ENCODE measurements around the gene KCTD10.

The KCTD10 gene

GRCh38 chr12:109462868-109463692, 14.0 kb downstream of the KCTD10 start:
- peak overlapping the region; percentile 31 for H3K4me2 ChIP-seq (ENCODE audit: low read length)

GRCh38 chr12:109461846-109462756, 15.0 kb downstream of the KCTD10 start:
- H3K36me3 ChIP-seq (replicated peaks; ENCODE audit: low read depth, low read length): peaks cover 20% of the 10 kb centered on the region
- H3K27me3 ChIP-seq (ENCODE audit: low read depth, low read length): no peaks in the 10 kb centered on the region
- peaks cover 9% of the 10 kb centered on the region for H3K4me1 ChIP-seq (ENCODE audit: low read length)
- no peak overlapping the region for H3K4me2 ChIP-seq (ENCODE audit: low read length)
- no peak overlapping the region for H3K27ac ChIP-seq (ENCODE audit: low read length)
- H3K9me3 ChIP-seq (ENCODE audit: insufficient read depth, low read length): no peaks in the 10 kb centered on the region
- H4K20me1 ChIP-seq (ENCODE audit: insufficient read depth, low read length): peaks cover 24% of the 10 kb centered on the region
- no peak overlapping the region for H2AFZ ChIP-seq (ENCODE audit: low read depth, low read length)
- TF ChIP-seq CTCF (IDR thresholded peaks at IDR 0.05; ENCODE audit: low read depth, low read length) (no peak), EZH2phosphoT487 (IDR thresholded peaks at IDR 0.05; ENCODE audit: low read depth) (no peak)
- H3K4me3 ChIP-seq (ENCODE audit: low read length): no peak overlapping the region
- H3K9ac ChIP-seq (ENCODE audit: low read length): no peak overlapping the region
- H3K79me2 ChIP-seq (ENCODE audit: low read length): peaks cover 47% of the 10 kb centered on the region

More at GRCh38 chr12:109462868-109463692, 14.0 kb downstream of the KCTD10 start:
- Histone ChIP-seq H4K20me1 (ENCODE audit: insufficient read depth, low read length) (peaks cover 24% of the 10 kb centered on the region), H3K27me3 (ENCODE audit: low read depth, low read length) (no peaks in the 10 kb centered on the region), H3K79me2 (ENCODE audit: low read length) (peaks cover 47% of the 10 kb centered on the region), H3K4me1 (ENCODE audit: low read length) (peaks cover 9% of the 10 kb centered on the region), H3K36me3 (replicated peaks; ENCODE audit: low read depth, low read length) (peaks cover 13% of the 10 kb centered on the region), H3K4me3 (ENCODE audit: low read length) (no peak overlapping the region), H2AFZ (ENCODE audit: low read depth, low read length) (no peak overlapping the region), H3K9ac (ENCODE audit: low read length) (no peak overlapping the region), H3K9me3 (ENCODE audit: insufficient read depth, low read length) (no peaks in the 10 kb centered on the region), H3K27ac (ENCODE audit: low read length) (no peak overlapping the region)
- TF ChIP-seq EZH2phosphoT487 (IDR thresholded peaks at IDR 0.05; ENCODE audit: low read depth) (no peak), CTCF (IDR thresholded peaks at IDR 0.05; ENCODE audit: low read depth, low read length) (no peak)

GRCh38 chr12:109461049-109461845, 15.9 kb downstream of the KCTD10 start:
- Histone ChIP-seq H3K27me3 (ENCODE audit: low read depth, low read length) (no peaks in the 10 kb centered on the region), H3K9ac (ENCODE audit: low read length) (no peak overlapping the region), H3K79me2 (ENCODE audit: low read length) (peaks cover 47% of the 10 kb centered on the region), H3K27ac (ENCODE audit: low read length) (no peak overlapping the region), H3K9me3 (ENCODE audit: insufficient read depth, low read length) (no peaks in the 10 kb centered on the region), H2AFZ (ENCODE audit: low read depth, low read length) (no peak overlapping the region), H3K4me2 (ENCODE audit: low read length) (no peak overlapping the region), H4K20me1 (ENCODE audit: insufficient read depth, low read length) (peaks cover 15% of the 10 kb centered on the region), H3K36me3 (replicated peaks; ENCODE audit: low read depth, low read length) (peaks cover 24% of the 10 kb centered on the region), H3K4me1 (ENCODE audit: low read length) (peaks cover 9% of the 10 kb centered on the region), H3K4me3 (ENCODE audit: low read length) (no peak overlapping the region)
- no peak for TF ChIP-seq EZH2phosphoT487 (IDR thresholded peaks at IDR 0.05; ENCODE audit: low read depth)

GRCh38 chr12:109460538-109460937, 16.6 kb downstream of the KCTD10 start:
- H3K4me2 ChIP-seq (ENCODE audit: low read length): no peak overlapping the region
- H4K20me1 ChIP-seq (ENCODE audit: insufficient read depth, low read length): peaks cover 8% of the 10 kb centered on the region
- TF ChIP-seq EZH2phosphoT487 (IDR thresholded peaks at IDR 0.05; ENCODE audit: low read depth) (no peak), CTCF (IDR thresholded peaks at IDR 0.05; ENCODE audit: low read depth, low read length) (no peak)
- H3K27ac ChIP-seq (ENCODE audit: low read length): no peak overlapping the region
- H3K79me2 ChIP-seq (ENCODE audit: low read length): peaks cover 44% of the 10 kb centered on the region
- H3K9me3 ChIP-seq (ENCODE audit: insufficient read depth, low read length): no peaks in the 10 kb centered on the region
- H3K4me3 ChIP-seq (ENCODE audit: low read length): no peak overlapping the region
- no peaks in the 10 kb centered on the region for H3K27me3 ChIP-seq (ENCODE audit: low read depth, low read length)
- no peak overlapping the region for H3K9ac ChIP-seq (ENCODE audit: low read length)
- peaks cover 31% of the 10 kb centered on the region for H3K36me3 ChIP-seq (replicated peaks; ENCODE audit: low read depth, low read length)
- H2AFZ ChIP-seq (ENCODE audit: low read depth, low read length): no peak overlapping the region
- peaks cover 9% of the 10 kb centered on the region for H3K4me1 ChIP-seq (ENCODE audit: low read length)

Measured in OCI-LY3 (cell line).